ENCODE results near the gene SLC6A4. TPM values are rescaled to one million over a fixed set of nuclear protein-coding genes. Genes with fewer than 3 reads are reported as not detected.
"Not testable (repeated sequence)": the region's sequence is repeated elsewhere in the genome, so short reads cannot be mapped to it uniquely, and the experiment has no call there.

The SLC6A4 gene
- total RNA-seq, 2 experiments from 2014 or later: not detected

DNA sequence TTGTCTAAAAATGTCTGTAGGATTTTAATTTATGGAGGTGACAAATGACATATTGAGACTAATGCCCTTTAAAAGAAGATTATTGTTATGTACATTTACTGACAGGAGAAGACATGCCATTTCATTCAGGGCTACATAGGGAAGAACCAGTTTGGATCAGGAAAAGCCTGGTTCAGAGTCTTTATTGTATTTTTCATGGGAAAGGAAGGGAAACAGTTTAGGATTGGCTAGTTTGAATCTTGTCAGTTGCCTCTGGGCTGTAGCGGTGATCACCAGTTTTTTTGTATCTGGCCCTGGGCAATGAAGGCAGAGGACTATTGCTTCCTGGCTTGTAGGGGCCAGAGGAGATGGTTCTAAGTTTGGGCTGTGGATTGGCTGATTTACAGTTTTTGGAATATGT lies 87.1 kb downstream of the SLC6A4 start:
- Mint-ChIP-seq H3K9me3 (ENCODE audit: low read depth) (no peaks in the 10 kb centered on the region), H3K36me3 (ENCODE audit: low read depth) (peaks cover 24% of the 10 kb centered on the region), H3K27me3 (no peaks in the 10 kb centered on the region), H3K4me1 (peaks cover 21% of the 10 kb centered on the region), H3K4me3 (no peak overlapping the region), H3K27ac (no peak overlapping the region)
- CTCF ChIA-PET: interaction anchor here (0.8 to 4.0 kb wide), 4 partner anchors 22 to 159 kb away, joined by 3 to 13 read pairs (median 6); no protein-coding TSS in a partner anchor
- intact Hi-C loops (cut with DNase I, micrococcal nuclease): no loop called here
- POLR2A ChIA-PET: no interaction called here
- ATAC-seq (no peak), DNase-seq (no peak)

DNA sequence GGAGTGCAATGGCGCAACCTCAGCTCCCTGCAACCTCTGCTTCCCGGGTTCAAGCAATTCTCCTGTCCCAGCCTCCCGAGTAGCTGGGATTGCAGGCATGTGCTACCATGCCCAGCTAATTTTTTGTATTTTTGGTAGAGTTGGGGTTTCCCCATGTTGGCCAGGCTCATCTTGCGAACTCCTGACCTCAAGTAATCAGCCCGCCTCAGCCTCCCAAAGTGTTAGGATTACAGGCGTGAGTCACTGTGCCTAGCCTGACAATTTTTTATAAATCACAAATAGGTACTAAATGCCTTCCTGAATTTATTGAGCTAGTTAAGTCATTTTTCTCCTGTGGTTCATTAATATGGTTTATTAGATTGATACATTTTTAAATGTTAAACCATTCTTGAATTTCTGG lies 87.6 kb downstream of the SLC6A4 start:
- peak; percentile 33 for DNase-seq
- Mint-ChIP-seq H3K36me3 (ENCODE audit: low read depth) (peaks cover 20% of the 10 kb centered on the region), H3K4me1 (peaks cover 19% of the 10 kb centered on the region)
- H3K27ac Mint-ChIP-seq; POLR2A ChIA-PET; intact Hi-C loops (cut with DNase I, micrococcal nuclease); H3K9me3 Mint-ChIP-seq (ENCODE audit: low read depth); H3K4me3 Mint-ChIP-seq; H3K27me3 Mint-ChIP-seq: not testable (repeated sequence)
- ATAC-seq: peak; percentile 44
- CTCF ChIA-PET: interaction anchor here (0.8 to 4.0 kb wide), 3 partner anchors 23 to 159 kb away, joined by 4 to 13 read pairs (median 8); no protein-coding TSS in a partner anchor

Other genes with a start within 250 kb of the SLC6A4 start
- gene NSRP1, start 118.9 kb downstream of the SLC6A4 start, total RNA-seq: 10 to 100 TPM; 29.9 to 43.0 TPM
- gene BLMH, start 56.2 kb upstream of the SLC6A4 start, total RNA-seq: 10 to 100 TPM; 54.3 to 74.5 TPM
- gene TMIGD1, start 98.4 kb upstream of the SLC6A4 start, total RNA-seq: not detected
- 10 to 100 TPM; 29.0 to 36.3 TPM for gene CPD, start 143.2 kb upstream of the SLC6A4 start, total RNA-seq
- 10 to 100 TPM; 43.5 to 53.0 TPM for gene GOSR1, start 241.7 kb upstream of the SLC6A4 start, total RNA-seq

Data from activated CD4-positive, alpha-beta T cell treated with anti-CD3 and anti-CD28 coated beads for 36 hours (primary cell).